GM23248 (cell line): ENCODE measurements around the gene SIGLEC1.

Source experiments
- EZH2 ChIP-seq: fragments of 200-600 bp; sonication (generic); IDR thresholded peaks from 2 replicates; pipeline ENCODE4 v1.6.1; 2018; ENCODE audit warnings: antibody characterized with exemption, mild to moderate bottlenecking; ENCODE audit not compliant: insufficient read depth, poor library complexity, severe bottlenecking
- EZH2phosphoT487 ChIP-seq: fragments of 200-600 bp; sonication (generic); IDR thresholded peaks from 2 replicates; pipeline ENCODE4 v1.6.1; 2018; ENCODE audit warnings: antibody characterized with exemption, moderate library complexity, mild to moderate bottlenecking, low read depth; ENCODE audit not compliant: insufficient read depth

- TF ChIP-seq EZH2 (no peak), EZH2phosphoT487 (no peak)
These were observed 47.0 kb upstream of the SIGLEC1 start for GRCh38 chr20:3759316-3759823.
